Globus pallidus (tissue), 1 donor: Measurements from ENCODE around the gene HIGD2A.
A peak's percentile ranks its signal among the peaks of the same experiment; 100 is the strongest.

Experiments used
- DNase-seq: peaks from one replicate; pipeline ENCODE4 v3.0.0-alpha.2; 2015; ENCODE audit warnings: low spot score

HIGD2A gene

DNA sequence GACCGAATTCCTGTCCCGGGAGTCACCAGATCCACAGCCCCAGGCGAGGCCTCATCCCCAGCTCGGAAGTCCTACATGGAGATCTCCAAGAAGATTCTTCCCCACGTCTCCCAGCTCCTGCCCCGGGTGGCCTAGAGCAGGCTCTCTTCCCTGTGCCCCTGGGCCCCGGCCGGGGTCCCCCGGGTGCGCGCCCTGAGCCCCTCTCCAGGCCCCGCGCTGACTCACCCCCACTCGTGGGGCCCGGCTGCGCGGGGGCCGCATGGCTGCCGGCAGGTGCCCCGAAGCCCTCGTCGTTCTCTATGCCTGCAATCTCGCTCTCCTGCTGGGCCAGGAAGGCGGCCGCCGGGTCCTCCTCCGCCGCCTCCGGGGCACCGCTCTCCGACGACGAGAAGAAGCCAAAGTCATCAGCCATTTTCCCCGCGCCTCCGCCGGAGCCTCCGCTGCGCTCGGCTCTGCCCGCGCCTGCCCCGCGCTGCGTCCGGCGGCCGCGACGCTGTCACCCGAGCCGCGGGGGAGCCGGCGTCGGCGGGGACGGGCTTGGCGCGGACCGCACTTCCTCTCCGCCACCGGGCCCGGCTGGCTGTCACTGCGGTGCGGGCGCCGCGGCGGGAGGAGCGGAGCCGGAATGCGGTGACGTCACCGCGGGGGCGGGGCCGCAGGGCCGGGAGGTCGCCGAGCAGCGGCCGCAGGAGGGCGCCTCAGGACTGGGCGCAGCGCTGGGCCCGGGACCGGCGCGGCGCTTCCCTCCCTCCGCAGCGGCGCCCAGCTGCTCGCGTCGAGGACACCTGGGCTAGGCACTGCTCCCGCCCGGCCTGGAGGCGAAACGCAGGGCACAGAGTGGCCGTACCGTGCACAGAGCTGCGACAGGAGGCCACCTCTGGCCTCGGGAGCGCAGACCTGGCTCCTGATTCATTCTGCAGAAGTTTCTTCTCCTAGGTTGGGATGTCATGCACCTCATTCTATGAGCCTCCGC, 27.7 kb downstream of the HIGD2A start, which contains the start of gene CLTB:
TSS of gene CLTB (minus strand) at position 588 of the 973 bp plus-strand sequence. CDS start at position 412, 176 bp downstream.
- DNase-seq: peak; percentile 87

DNA sequence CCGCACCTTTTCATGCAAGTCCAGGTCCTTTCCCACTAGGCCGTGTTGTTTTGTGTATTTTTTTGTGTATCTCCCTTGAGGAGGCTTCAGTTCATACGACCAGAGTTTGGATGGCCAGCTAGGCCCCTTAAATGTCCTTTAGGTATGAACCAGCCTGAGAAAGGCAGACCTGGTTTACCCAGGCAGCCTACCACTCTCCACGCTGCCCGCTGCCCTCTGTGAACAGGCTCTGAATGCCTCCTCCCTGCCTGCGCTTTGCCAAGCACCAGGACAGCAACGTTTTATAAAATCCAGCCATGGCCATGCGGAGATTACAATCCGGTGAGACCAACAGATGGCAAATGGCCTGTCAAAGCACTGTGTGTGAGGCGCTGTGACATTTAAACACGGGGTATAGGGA, 28.4 kb downstream of the HIGD2A start:
- no peak for DNase-seq

DNA sequence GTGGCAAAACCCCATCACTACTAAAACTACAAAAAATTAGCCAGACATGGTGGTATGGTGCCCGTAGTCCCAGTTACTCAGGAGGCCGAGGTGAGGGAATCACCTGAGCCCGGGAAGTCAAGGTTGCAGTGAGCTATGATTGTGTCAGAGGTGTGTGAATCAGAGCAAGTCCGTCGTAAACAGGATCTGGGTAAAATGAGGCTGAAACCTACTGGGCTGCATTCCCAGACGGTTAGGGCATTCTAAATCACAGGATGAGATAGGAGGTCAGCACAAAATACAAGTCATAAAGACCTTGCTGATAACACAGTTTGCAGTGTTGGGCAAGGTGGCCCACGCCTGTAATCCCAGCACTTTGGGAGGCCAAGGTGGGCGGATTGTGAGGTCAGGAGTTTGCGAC, 29.7 kb downstream of the HIGD2A start:
- no peak for DNase-seq

DNA sequence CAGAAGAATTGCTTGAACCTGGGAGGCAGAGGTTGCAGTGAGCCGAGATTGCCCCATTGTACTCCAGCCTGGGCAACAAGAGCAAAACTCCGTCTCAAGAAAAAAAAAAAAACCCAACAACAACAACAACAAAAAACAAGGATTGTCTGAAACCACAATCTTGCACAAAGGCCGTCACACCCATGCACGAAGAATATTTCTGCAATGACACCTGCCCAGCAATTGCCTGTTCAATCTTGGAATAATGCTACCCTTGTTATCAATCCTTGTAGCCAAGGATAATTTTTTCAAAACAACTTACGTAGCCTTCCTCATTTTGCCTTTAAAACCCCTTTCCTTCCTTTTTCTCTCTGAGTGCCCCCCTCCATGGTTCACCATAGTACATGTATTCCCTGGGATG, 31.5 kb downstream of the HIGD2A start:
- no peak for DNase-seq

DNA sequence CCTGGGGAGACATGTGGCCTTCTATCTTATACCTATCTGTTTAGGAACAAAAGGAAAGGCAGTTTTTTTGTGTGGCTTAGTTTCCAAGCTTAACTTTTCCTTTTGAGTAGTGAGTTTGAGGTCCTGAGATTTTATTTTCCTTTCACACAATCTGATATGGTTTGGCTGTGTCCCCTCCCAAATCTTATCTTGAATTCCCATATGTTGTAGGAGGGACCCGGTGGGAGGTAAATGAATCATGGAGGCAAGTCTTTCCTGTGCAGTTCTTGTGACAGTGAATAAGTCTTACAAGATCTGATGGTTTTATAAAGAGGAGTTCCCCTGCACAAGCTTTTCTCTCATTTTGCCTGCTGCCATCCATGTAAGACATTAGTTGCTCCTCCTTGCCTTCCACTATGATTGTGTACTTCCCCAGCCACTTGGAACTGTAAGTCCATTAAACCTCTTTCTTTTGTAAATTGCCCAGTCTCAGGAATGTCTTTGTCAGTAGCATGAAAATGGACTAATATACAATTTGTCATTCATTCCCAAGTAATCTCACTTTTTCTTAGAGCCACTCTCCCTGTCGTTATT, 32.5 kb downstream of the HIGD2A start:
- DNase-seq: no peak

DNA sequence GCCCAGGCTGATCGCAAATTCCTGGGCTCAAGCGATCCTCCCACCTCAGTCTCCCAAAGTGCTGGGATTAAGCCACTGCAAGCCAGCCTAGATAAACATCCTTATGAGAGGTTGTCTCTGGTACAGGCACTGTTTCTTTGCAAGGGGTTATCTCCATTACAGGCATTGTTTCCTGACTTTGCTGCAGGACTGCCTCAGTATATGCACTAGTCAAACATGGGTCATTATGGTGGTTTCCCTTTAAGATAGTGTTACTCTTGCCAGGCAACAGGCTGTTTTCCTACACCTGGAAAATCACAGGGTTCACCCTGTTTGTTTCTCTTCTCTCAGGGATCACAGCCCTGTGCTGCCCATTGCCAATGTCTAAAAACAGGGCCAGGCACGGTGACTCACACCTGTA, 35.6 kb downstream of the HIGD2A start:
- DNase-seq: no peak

DNA sequence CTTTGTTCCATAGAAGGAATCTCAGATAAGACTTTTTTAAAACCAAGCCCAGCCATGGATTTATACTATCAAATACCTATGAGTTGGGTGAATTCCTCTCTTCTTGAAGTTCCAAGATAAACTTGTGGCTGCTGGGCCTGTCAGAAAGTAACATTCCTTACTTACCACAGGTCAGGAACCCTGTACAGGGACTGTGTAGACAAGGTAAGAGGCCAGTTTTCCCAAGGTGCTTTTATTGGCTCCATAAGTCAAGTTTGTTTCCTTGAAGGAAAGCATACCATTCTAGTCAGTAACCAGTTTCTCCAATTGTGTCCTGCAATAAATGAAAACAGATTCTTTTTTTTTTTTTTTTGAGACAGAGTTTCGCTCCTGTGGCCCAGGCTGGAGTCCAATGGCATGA, 36.6 kb downstream of the HIGD2A start:
- no peak for DNase-seq

DNA sequence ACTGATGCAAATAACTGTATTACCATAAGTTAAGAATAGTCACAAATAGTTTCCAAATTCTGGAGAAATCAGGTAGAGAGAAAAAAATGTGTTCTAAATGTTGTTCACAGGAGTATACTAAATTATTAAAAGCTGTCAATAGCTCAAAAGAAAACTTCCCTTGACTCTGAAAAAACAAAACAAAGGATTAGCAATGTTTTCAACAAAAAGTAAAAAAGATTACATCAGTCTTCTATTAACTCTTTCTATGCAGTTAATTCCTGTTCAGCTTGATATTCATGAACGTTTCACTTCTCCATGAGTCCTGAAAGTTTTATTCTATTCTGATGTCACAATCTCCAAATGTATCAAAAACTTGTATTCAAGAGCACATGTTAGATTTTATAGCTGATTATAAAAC, 37.2 kb downstream of the HIGD2A start:
- DNase-seq: no peak

DNA sequence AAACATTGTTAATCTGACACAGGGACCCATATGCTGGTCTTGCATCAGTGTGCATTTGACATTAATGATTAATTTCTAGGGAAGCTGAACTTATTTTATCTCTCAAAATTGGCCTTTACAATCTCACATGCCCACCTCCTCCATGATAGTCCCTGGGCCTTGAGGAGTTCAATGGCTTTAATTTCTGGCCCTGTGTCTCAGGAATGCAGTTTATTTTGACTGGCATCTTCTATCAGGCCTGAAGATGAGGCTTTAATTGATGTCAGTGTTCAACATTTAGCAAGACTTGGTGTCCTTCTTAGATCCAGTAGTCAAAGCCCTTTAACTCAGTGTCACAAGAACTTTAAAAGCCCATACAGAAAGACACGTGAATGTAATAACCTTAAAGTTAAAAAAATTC, 38.3 kb downstream of the HIGD2A start:
- no peak for DNase-seq

DNA sequence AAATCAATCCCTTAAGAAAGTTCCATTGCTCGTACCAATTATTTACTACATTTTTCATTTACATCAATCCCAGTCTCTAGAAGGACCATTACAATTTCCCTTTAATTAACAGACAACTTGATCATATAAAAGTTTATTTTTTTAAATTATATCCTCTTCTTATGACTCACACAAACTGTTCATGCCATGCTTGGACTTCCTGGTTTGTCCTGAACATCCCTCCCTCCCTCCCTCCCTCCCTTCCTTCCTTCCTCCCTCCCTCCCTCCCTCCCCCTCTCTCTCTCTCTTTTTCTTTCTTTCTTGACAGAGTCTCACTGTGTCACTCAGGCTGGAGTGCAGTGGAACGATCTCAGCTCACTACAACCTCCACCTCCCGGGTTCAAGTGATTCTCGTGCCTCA, 39.4 kb downstream of the HIGD2A start:
- DNase-seq: no peak

DNA sequence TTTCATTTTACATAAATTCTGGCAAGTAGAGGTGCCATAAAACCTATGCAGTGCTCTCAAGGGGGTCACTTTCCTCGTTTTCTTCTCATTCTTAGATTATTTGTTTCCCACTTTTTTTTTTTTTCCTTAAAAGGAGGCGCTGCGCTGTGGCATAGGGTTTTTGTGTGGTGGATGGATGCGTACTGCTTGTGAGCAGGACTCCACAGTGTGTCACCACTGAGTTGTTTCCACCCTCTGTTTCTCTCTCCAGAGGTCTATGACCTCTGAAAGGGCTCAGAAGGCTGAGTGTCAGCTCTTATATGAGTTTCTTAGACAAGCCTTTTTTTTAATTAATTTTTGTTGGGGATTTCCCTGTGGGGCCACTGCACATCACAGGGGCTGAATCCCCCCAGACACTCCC, 41.4 kb downstream of the HIGD2A start:
- DNase-seq: no peak

DNA sequence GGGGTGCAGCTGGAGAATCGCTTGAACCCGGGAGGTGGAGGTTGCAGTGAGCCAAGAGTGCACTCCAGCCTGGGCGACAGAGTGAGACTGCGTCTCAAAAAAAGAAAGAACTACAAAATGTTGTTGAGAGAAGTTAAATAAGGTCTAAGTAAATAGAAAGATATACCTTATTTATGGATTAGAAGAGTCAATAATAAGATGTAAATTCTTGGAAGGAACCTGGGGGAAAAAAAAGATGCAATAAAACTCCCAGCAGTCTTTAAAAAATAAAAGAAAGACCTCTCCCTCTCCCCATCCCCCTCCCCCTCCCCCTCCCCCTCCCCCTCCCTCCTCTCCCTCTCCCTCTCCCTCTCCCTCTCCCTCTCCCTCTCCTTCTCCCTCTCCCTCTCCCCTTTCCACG, 44.2 kb downstream of the HIGD2A start:
- no peak for DNase-seq

DNA sequence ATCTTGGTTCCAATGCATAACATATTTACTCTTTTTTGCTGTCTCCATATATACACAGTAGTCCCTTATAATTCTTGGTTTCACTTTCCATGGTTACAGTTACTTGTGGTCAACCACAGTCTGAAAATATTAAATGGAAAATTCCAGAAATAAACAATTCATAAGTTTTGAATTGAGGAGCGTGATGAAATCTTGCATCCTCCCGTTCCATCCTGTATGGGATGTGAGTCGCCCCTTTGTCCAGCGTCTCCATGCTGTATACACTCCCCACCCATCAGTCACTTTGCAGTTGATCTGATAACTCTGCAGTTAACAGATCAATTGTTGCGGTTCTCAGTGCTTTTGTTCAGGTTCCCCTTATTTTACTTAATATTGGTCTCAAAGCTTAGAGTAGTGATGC, 48.1 kb downstream of the HIGD2A start:
- DNase-seq: no peak

DNA sequence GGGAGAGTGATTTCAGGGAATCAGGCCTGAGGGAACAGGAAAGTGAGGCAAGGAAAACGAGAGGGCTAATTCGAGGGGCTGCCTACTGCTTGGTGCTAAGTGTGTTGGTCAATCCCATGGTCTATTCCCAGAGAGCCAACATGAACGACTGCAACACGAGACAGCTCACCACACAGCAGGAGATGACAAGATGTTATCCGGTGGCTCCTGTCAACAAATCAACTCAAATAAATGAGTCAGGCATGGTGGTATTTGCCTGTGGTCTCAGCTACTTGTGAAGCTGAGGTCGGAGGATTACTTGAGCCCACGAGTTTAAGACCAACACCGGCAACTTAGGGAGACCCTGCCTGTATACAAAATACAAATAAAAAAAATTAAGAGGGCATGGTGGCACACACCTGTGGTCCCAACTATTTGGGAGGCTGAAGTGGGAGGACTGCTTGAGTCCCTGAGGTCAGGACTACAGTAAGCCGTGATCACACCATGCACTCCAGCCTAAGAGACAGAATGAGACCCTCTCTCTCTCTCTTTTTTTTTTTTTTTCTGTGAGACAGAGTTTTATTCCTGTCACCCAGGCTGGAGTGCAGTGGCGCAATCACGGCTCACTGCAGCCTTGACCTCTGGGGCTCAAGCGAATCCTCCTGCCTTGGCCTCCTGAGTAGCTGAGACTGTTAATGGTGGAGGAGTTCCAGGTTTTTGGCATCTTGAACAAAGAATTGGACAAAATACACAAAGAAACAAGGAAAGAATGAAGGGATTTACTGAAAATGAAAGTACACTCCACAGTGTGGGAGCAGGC, 50.6 kb downstream of the HIGD2A start:
- DNase-seq: no peak
